ENCODE measurements around the gene CLEC2D. TPM values are rescaled to one million over a fixed set of nuclear protein-coding genes. Genes with fewer than 3 reads are reported as not detected.
"Not testable (repeated sequence)": the region's sequence is repeated elsewhere in the genome, so short reads cannot be mapped to it uniquely, and the experiment has no call there.

Gene CLEC2D
- total and polyA plus RNA-seq, 2 experiments from 2014 or later = 7.8 to 20.2 TPM

- TF ChIP-seq, protein P1, sequence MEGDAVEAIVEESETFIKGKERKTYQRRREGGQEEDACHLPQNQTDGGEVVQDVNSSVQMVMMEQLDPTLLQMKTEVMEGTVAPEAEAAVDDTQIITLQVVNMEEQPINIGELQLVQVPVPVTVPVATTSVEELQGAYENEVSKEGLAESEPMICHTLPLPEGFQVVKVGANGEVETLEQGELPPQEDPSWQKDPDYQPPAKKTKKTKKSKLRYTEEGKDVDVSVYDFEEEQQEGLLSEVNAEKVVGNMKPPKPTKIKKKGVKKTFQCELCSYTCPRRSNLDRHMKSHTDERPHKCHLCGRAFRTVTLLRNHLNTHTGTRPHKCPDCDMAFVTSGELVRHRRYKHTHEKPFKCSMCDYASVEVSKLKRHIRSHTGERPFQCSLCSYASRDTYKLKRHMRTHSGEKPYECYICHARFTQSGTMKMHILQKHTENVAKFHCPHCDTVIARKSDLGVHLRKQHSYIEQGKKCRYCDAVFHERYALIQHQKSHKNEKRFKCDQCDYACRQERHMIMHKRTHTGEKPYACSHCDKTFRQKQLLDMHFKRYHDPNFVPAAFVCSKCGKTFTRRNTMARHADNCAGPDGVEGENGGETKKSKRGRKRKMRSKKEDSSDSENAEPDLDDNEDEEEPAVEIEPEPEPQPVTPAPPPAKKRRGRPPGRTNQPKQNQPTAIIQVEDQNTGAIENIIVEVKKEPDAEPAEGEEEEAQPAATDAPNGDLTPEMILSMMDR (IDR thresholded peaks at IDR 0.05; ENCODE audit: low read depth, low read length) = no peak
- Histone ChIP-seq H3K36me3 (no peaks in the 10 kb centered on the region), H3K4me1 (ENCODE audit: low read depth) (no peaks in the 10 kb centered on the region), H3K27ac (peak overlapping the region; percentile 60), H3K4me3 (no peak overlapping the region), H3K27me3 (no peaks in the 10 kb centered on the region), H3K9me3 (ENCODE audit: low read depth) (no peaks in the 10 kb centered on the region)
- peak; percentile 27 to 95 for DNase-seq (ENCODE audit: low read depth in 1 of 2, low spot score in 1 of 2)
These were observed 4.1 kb downstream of the CLEC2D start for GRCh38 chr12:9673404-9674225.

GRCh38 chr12:9674226-9674590, 4.7 kb downstream of the CLEC2D start:
- H3K4me3 ChIP-seq = no peak overlapping the region
- no peaks in the 10 kb centered on the region for H3K9me3 ChIP-seq (ENCODE audit: low read depth)
- no peak for DNase-seq (ENCODE audit: low read depth in 1 of 2, low spot score in 1 of 2)
- H3K36me3 ChIP-seq = no peaks in the 10 kb centered on the region
- no peaks in the 10 kb centered on the region for H3K27me3 ChIP-seq
- H3K27ac ChIP-seq = peak overlapping the region; percentile 60
- no peaks in the 10 kb centered on the region for H3K4me1 ChIP-seq (ENCODE audit: low read depth)
- TF ChIP-seq, protein P1 (IDR thresholded peaks at IDR 0.05; ENCODE audit: low read depth, low read length) = no peak

DNA sequence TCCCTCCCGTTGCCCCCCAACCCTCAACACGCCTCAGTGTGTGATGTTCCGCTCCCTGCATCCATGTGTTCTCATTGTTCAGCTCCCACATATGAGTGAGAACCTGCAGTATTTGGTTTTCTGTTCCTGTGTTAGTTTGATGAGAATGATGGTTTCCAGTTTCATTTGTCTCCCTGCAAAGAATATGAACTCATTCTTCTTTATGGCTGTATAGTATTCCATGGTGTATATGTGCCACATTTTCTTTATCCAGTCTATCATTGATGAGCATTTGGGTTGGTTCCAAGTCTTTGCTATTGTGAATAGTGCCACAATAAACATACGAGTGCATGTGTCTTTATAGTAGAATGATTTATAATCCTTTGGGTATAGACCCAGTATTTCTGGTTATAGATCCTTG, 13.0 kb downstream of the CLEC2D start:
- not testable (repeated sequence) for H3K9me3 ChIP-seq (ENCODE audit: low read depth); H3K27me3 ChIP-seq; H3K27ac ChIP-seq; H3K4me1 ChIP-seq (ENCODE audit: low read depth); DNase-seq (ENCODE audit: low read depth in 1 of 2, low spot score in 1 of 2); H3K4me3 ChIP-seq; H3K36me3 ChIP-seq

DNA sequence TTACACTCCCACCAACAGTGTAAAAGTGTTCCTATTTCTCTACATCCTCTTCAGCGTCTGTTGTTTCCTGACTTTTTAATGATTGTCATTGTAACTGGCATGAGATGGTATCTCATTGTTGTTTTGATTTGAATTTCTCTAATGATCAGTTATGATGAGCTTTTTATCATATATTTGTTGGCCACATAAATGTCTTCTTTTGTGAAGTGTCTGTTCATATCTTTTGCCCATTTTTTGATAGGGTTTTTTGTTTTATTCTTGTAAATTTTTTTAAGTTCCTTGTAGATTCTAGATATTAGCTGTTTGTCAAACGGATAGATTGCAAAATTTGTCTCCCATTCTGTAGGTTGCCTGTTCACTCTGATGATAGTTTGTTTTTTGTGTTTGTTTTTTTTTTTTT, 13.4 kb downstream of the CLEC2D start:
- not testable (repeated sequence) for H3K27me3 ChIP-seq; H3K9me3 ChIP-seq (ENCODE audit: low read depth); DNase-seq (ENCODE audit: low read depth in 1 of 2, low spot score in 1 of 2); H3K36me3 ChIP-seq; H3K4me1 ChIP-seq (ENCODE audit: low read depth); H3K4me3 ChIP-seq; H3K27ac ChIP-seq

DNA sequence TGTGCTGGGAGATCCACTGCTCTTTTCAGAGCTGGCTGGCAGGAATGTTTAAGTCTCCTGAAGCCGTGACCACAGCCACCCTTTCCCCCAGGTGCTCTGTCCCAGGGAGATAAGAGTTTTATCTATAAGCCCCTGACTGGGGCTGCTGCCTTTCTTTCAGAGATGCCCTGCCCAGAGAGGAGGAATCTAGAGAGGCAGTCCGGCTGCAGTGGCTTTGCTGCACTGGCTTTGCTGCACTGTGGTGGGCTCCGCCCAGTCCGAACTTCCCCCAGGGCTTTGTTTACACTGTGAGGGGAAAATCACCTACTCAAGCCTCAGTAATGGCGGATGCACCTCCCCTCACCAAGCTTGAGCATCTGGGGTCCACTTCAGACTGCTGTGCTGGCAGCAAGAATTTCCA, 15.9 kb downstream of the CLEC2D start:
- not testable (repeated sequence) for H3K4me3 ChIP-seq; DNase-seq (ENCODE audit: low read depth in 1 of 2, low spot score in 1 of 2); H3K27ac ChIP-seq; H3K4me1 ChIP-seq (ENCODE audit: low read depth); H3K27me3 ChIP-seq; H3K9me3 ChIP-seq (ENCODE audit: low read depth)
- peaks cover 16% of the 10 kb centered on the region for H3K36me3 ChIP-seq

DNA sequence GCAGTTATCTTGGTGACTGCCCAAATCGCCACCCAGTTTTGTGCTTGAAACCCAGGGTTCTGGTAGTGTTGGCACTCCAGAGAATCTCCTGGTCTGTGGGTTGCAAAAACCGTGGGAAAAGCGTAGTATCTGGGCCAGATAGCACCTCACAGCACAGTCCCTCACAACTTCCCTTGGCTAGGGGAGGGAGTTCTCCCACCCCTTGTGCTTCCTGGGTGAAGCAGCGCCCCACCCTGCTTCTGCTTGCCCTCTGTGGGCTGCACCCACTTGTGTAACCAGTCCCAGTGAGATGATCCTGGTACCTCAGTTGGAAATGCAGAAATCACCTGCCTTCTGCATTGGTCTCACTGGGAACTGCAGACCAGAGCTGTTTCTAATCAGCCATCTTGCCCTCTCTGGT, 16.4 kb downstream of the CLEC2D start:
- H3K9me3 ChIP-seq (ENCODE audit: low read depth) = no peaks in the 10 kb centered on the region
- peaks cover 18% of the 10 kb centered on the region for H3K36me3 ChIP-seq
- no peak overlapping the region for H3K4me3 ChIP-seq
- H3K27ac ChIP-seq = no peak overlapping the region
- DNase-seq (ENCODE audit: low read depth in 1 of 2, low spot score in 1 of 2) = no peak
- TF ChIP-seq, protein P1 (IDR thresholded peaks at IDR 0.05; ENCODE audit: low read depth, low read length) = no peak
- no peaks in the 10 kb centered on the region for H3K27me3 ChIP-seq
- peaks cover 6% of the 10 kb centered on the region for H3K4me1 ChIP-seq (ENCODE audit: low read depth)

- Histone ChIP-seq H3K9me3 (ENCODE audit: low read depth) (no peaks in the 10 kb centered on the region), H3K4me3 (no peak overlapping the region), H3K27me3 (no peaks in the 10 kb centered on the region), H3K27ac (no peak overlapping the region), H3K36me3 (peaks cover 20% of the 10 kb centered on the region), H3K4me1 (ENCODE audit: low read depth) (peaks cover 6% of the 10 kb centered on the region)
- TF ChIP-seq, protein P1 (IDR thresholded peaks at IDR 0.05; ENCODE audit: low read depth, low read length) = no peak
- no peak for DNase-seq (ENCODE audit: low read depth in 1 of 2, low spot score in 1 of 2)
These were observed 17.7 kb downstream of the CLEC2D start for GRCh38 chr12:9687228-9687627.
